BLaER1 treated with 17β-estradiol and CSF1 and Interleukin-3, amounts not matched to agents 10 nM and 100 nM (cell line): ENCODE measurements around the gene TCEA2.

Experiments used
- H3K27ac ChIP-seq, 11 experiments: shearing (Covaris generic); formaldehyde crosslinking; 2 replicates each; pipeline ENCODE4 v1.8.1; 2022
- H3K27me3 ChIP-seq, 11 experiments: shearing (Covaris generic); formaldehyde crosslinking; 2 replicates each; pipeline ENCODE4 v1.8.1; 2022
- H3K36me3 ChIP-seq, 11 experiments: shearing (Covaris generic); formaldehyde crosslinking; 2 replicates each; pipeline ENCODE4 v1.8.1; 2022
- H3K4me1 ChIP-seq, 10 experiments: shearing (Covaris generic); formaldehyde crosslinking; 2 replicates each; pipeline ENCODE4 v1.8.1; 2022
- H3K4me2 ChIP-seq, 11 experiments: shearing (Covaris generic); formaldehyde crosslinking; 2 replicates each; pipeline ENCODE4 v1.8.1; 2022
- H3K4me3 ChIP-seq, 10 experiments: shearing (Covaris generic); formaldehyde crosslinking; 2 replicates each; pipeline ENCODE4 v1.8.1; 2022
- H3K9ac ChIP-seq, 11 experiments: shearing (Covaris generic); formaldehyde crosslinking; 2 replicates each; pipeline ENCODE4 v1.8.1; 2022
- H3K9me3 ChIP-seq, 11 experiments: shearing (Covaris generic); formaldehyde crosslinking; replicated peaks in 1 of 11; 2 replicates each; pipeline ENCODE4 v1.8.1; 2022
- H4K20me1 ChIP-seq, 11 experiments: shearing (Covaris generic); formaldehyde crosslinking; 2 replicates each; pipeline ENCODE4 v1.8.1; 2022
- Cebpa-rat ChIP-seq, 11 experiments: shearing (Covaris generic); IDR thresholded peaks; 2 replicates each; pipeline ENCODE4 v1.8.1; 2022

Gene TCEA2

GRCh38 chr20:64025826-64026412 lies 37.1 kb upstream of the TCEA2 start:
- no peaks in the 10 kb centered on the region for H3K4me1 ChIP-seq
- no peak overlapping the region for H3K27ac ChIP-seq
- H4K20me1 ChIP-seq: peaks cover 12 to 86% (median 53%) of the 10 kb centered on the region in 11 experiments; a peak in 20 of 22 replicates
- peaks cover 100% of the 10 kb centered on the region in 11 experiments for H3K36me3 ChIP-seq
- no peaks in the 10 kb centered on the region for H3K27me3 ChIP-seq
- TF ChIP-seq Cebpa-rat (IDR thresholded peaks at IDR 0.05): no peak
- H3K4me2 ChIP-seq: no peak overlapping the region
- no peaks in the 10 kb centered on the region for H3K9me3 ChIP-seq
- no peak overlapping the region for H3K9ac ChIP-seq
- no peak overlapping the region for H3K4me3 ChIP-seq

DNA sequence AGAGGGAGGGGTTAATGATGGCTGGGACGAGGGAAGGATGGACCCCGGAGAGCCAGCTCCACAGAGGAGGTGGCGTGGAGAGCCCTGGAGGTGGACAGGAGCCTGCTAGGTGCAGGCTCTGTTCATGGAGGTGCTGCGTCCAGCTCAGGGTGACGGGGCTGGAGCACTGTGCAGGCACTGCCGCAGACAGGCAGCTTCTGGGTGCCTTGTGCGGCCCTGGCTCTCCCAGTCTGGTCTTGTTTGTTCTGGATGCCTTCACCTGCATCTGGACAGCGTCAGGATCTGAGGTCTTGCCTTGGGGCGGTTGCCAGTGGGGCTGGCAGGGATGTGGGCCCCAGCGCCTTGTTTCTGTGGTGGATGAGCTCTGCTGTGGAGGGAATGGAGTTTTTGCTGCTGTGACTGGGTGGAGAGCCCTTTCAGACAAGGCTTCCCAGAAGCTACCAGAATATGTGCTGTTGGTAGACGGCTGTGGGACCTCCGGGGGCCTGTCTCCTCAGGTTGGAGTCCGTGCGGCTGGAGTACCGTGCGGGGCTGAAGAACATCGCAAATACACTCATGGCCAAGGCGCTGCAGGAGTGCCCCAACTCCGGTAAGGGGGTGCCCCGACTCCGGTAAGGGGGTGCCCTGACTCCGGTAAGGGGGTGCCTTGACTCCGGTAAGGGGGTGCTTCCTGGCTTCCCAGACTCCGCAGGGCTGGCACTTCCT lies 34.9 kb upstream of the TCEA2 start:
- H3K9me3 ChIP-seq: no peaks in the 10 kb centered on the region
- peaks cover 91 to 100% (median 99%) of the 10 kb centered on the region in 11 experiments for H3K36me3 ChIP-seq
- H3K4me2 ChIP-seq: no peak overlapping the region
- H3K27me3 ChIP-seq: no peaks in the 10 kb centered on the region
- H3K4me3 ChIP-seq: no peak overlapping the region
- no peak for TF ChIP-seq Cebpa-rat (IDR thresholded peaks at IDR 0.05)
- peaks cover 0 to 85% (median 42%) of the 10 kb centered on the region in 11 experiments; a peak in 18 of 22 replicates for H4K20me1 ChIP-seq
- no peak overlapping the region for H3K27ac ChIP-seq
- no peaks in the 10 kb centered on the region for H3K4me1 ChIP-seq
- H3K9ac ChIP-seq: no peak overlapping the region

DNA sequence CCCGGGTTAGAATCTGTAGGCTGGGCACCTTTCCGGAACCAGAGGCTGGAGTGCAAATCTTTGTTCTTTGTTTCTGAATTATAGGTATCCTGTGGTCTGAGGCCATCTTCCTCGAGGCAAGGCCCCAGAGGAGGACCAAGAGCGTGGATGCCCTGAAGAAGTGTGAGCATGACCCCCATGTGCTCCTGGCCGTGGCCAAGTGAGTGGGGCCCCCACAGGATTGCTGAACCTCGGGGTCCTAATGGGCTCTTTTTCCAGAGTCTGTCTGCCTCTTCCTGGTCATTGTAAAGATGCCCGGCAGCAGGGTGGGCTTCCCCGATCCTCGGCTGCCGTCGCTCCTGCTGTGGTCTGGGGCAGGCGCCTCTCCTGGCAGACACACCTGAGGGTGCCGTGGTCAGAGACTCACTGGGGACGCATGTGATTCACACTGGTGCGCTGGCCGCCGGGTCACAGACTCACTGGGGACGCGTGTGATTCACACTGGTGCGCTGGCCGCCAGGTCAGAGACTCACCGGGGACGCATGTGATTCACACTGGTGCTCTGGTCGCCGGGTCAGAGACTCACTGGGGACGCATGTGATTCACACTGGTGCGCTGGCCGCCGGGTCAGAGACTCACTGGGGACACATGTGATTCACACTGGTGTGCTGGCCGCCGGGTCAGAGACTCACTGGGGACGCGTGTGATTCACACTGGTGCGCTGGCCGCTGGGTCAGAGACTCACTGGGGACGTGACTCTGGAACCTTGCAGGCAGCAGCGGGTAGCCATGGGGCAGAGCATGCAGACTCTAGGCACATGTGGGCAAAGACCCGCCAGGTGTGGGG lies 33.5 kb upstream of the TCEA2 start:
- peaks cover 83 to 100% (median 98%) of the 10 kb centered on the region in 11 experiments for H3K36me3 ChIP-seq
- no peak overlapping the region for H3K9ac ChIP-seq
- TF ChIP-seq Cebpa-rat (IDR thresholded peaks at IDR 0.05): no peak

DNA sequence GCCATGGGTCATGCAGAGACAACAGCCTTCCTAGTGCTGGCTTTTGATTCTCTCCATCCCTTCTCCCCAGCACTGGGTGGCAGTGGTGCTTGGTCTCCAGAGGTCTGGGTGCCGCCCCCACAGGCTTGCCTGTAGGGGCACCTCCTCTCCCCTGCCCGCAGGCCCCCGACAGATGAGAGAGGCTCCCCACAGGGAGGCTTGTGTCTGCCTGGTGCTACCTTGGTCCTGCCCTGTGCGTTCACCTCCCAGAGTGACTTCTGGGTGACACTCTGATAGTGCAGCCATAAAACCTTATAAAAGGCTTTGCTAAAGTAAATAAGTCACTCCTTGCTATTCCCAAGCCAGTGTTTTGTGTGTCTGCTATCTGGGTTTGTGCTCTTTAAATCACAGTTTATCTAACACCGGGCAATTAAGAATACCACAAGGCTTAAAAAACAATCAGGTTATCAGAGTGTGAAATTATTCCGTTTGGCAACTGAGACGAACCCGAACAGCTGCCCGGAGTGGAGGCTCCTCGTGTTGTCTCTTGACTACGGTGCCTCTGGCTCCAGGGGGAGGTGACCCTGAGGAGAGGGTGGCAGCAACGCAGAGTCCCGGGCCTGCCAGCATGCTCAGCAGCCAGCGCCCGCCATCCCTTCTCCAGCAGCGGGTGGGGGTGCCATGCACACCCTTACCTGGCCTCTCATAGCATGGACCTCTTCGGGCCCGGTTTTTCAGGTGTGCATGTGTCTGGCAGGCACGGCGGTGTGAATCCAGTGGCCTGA lies 32.4 kb upstream of the TCEA2 start:
- Histone ChIP-seq H3K9me3 (no peaks in the 10 kb centered on the region), H4K20me1 (peaks cover 0 to 88% (median 41%) of the 10 kb centered on the region in 11 experiments; a peak in 18 of 22 replicates), H3K27ac (no peak overlapping the region), H3K4me3 (no peak overlapping the region), H3K9ac (no peak overlapping the region), H3K36me3 (peaks cover 77 to 100% (median 94%) of the 10 kb centered on the region in 11 experiments), H3K27me3 (no peaks in the 10 kb centered on the region), H3K4me2 (no peak overlapping the region), H3K4me1 (peaks cover under 1 to 8% (median 5%) of the 10 kb centered on the region in 10 experiments; a peak in 17 of 20 replicates)
- no peak for TF ChIP-seq Cebpa-rat (IDR thresholded peaks at IDR 0.05)

More for the DNA sequence above, 33.5 kb upstream of the TCEA2 start:
- H3K4me1 ChIP-seq: no peaks in the 10 kb centered on the region
- no peaks in the 10 kb centered on the region for H3K9me3 ChIP-seq
- no peaks in the 10 kb centered on the region for H3K27me3 ChIP-seq
- peaks cover 0 to 86% (median 38%) of the 10 kb centered on the region in 11 experiments; a peak in 18 of 22 replicates for H4K20me1 ChIP-seq
- H3K4me2 ChIP-seq: no peak overlapping the region
- H3K27ac ChIP-seq: no peak overlapping the region
- no peak overlapping the region for H3K4me3 ChIP-seq

DNA sequence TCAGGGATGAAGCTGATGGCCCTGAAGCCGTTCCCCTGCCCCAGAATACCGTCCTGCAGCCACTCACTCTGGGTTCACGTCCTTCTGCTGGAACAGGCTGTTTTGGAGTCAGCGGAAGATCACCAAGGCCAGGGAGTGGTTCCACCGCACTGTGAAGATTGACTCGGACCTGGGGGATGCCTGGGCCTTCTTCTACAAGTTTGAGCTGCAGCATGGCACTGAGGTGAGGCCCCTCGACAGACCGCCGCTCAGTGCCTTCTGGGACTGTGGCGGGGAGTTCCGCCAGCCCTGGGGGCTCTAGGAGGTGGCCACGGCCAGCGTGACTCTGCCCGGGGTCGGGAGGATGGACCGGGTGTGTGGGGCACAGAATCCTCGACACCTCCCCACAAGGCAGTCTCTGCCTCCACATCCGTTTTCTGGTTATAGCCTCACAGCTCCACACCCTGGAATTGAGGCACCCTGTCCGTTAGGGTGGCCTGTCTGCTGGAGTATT lies 31.1 kb upstream of the TCEA2 start:
- no peak for TF ChIP-seq Cebpa-rat (IDR thresholded peaks at IDR 0.05)
- Histone ChIP-seq H3K9ac (no peak overlapping the region), H3K4me1 (peaks cover 12 to 21% (median 18%) of the 10 kb centered on the region in 10 experiments; a peak in 19 of 20 replicates), H4K20me1 (peaks cover 0 to 94% (median 53%) of the 10 kb centered on the region in 11 experiments; a peak in 20 of 22 replicates), H3K4me3 (no peak overlapping the region), H3K9me3 (no peaks in the 10 kb centered on the region), H3K27me3 (peaks cover 0 to 12% (median 2%) of the 10 kb centered on the region in 11 experiments; a peak in 16 of 22 replicates), H3K4me2 (no peak overlapping the region), H3K27ac (no peak overlapping the region), H3K36me3 (peaks cover 63 to 91% (median 81%) of the 10 kb centered on the region in 11 experiments)

GRCh38 chr20:64032706-64033624 lies 30.0 kb upstream of the TCEA2 start:
- Histone ChIP-seq H3K4me2 (no peak overlapping the region), H3K9me3 (no peaks in the 10 kb centered on the region), H3K9ac (no peak overlapping the region), H3K4me1 (peaks cover 12 to 32% (median 29%) of the 10 kb centered on the region in 10 experiments; a peak in 19 of 20 replicates), H3K27me3 (peaks cover 7 to 23% (median 13%) of the 10 kb centered on the region in 11 experiments; a peak in 20 of 22 replicates), H3K4me3 (no peak overlapping the region), H3K36me3 (peaks cover 52 to 80% (median 70%) of the 10 kb centered on the region in 11 experiments), H3K27ac (no peak overlapping the region), H4K20me1 (peaks cover 0 to 97% (median 55%) of the 10 kb centered on the region in 11 experiments; a peak in 20 of 22 replicates)
- TF ChIP-seq Cebpa-rat (IDR thresholded peaks at IDR 0.05): no peak

DNA sequence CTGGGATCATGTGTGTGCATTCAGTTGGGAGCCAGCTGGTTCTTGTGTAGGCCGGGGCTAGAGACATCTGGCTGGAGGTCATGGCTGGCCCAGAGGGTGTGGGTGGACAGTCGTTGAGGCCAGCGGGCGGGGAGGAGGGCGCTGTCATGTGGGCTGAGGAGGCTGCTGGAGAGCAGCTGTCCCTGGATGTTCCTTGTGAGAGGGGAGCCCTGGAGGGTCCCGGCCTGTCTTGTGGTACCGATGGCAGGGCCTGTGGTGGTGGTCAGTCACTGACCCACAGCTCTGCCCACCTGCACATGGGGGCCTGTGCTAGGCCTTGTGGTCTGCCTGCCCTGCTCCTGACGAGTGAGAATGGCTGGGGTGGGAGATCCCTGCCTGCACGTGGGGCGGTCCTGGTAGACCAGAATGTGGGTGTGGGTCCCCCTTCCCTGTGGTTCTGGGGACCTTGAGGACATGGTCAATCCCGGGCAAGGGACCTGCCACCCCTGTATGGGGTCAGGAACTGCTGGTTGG lies 29.0 kb upstream of the TCEA2 start:
- Histone ChIP-seq H3K4me2 (no peak overlapping the region), H3K4me3 (no peak overlapping the region), H3K9me3 (no peaks in the 10 kb centered on the region), H3K4me1 (peaks cover 17 to 43% (median 38%) of the 10 kb centered on the region in 10 experiments), H3K27ac (no peak overlapping the region), H4K20me1 (peaks cover 0 to 92% (median 50%) of the 10 kb centered on the region in 11 experiments; a peak in 20 of 22 replicates), H3K36me3 (peaks cover 42 to 69% (median 60%) of the 10 kb centered on the region in 11 experiments), H3K9ac (no peak overlapping the region), H3K27me3 (peaks cover 14 to 29% (median 22%) of the 10 kb centered on the region in 11 experiments; a peak in 20 of 22 replicates)
- TF ChIP-seq Cebpa-rat (IDR thresholded peaks at IDR 0.05): no peak
